Left lung (tissue), 10 donors: ENCODE data around the gene ZNF14. TPM values are rescaled to one million over a fixed set of nuclear protein-coding genes. Genes with fewer than 3 reads are reported as not detected.

Experiments
- ATAC-seq: fragments of 200-7000 bp; cut with Tn5 transposase; one replicate; pipeline ENCODE4 v1.9.1; 2020; ENCODE audit warnings: moderate library complexity
- DNase-seq, 4 donors: peaks; one replicate each; pipeline ENCODE4 v3.0.0-alpha.2; 2013 to 2020
- H3K27ac ChIP-seq, 2 donors: fragments of 200-600 bp; sonication (generic) in 1 of 2; one replicate each; pipeline versions ENCODE4 v1.5.0 to v1.8.0; 2020 to 2021
- H3K27me3 ChIP-seq, 2 donors: fragments of 200-600 bp; sonication (generic) in 1 of 2; one replicate each; pipeline versions ENCODE4 v1.5.0 to v1.8.0; 2020 to 2021
- H3K36me3 ChIP-seq, 2 donors: fragments of 200-600 bp; sonication (generic) in 1 of 2; one replicate each; pipeline versions ENCODE4 v1.5.0 to v1.8.0; 2020 to 2021
- H3K4me1 ChIP-seq, 2 donors: fragments of 200-600 bp; one replicate each; pipeline ENCODE4 v1.8.0; 2021
- H3K4me3 ChIP-seq, 2 donors: fragments of 200-600 bp; sonication (generic) in 1 of 2; one replicate each; pipeline versions ENCODE4 v1.5.0 to v1.8.0; 2020 to 2021; ENCODE audit warnings: mild to moderate bottlenecking in 1 of 2
- H3K9me3 ChIP-seq, 2 donors: fragments of 200-600 bp; sonication (generic) in 1 of 2; one replicate each; pipeline versions ENCODE4 v1.5.0 to v1.8.0; 2020 to 2021
- CTCF ChIP-seq, 2 donors: fragments of 200-600 bp; sonication (generic) in 1 of 2; IDR thresholded peaks; one replicate each; pipeline versions ENCODE4 v1.5.0 to v1.8.0; 2021; ENCODE audit warnings: antibody characterized with exemption in 2 of 2
- intact Hi-C, 2 donors: fragments of 100-400 bp; cut with DNase I; formaldehyde crosslinking; loops; one replicate each; pipeline versions ENCODE4 v1.11.2 to v1.14.2; 2022
- polyA plus RNA-seq, 6 donors: library from polyadenylated mRNA; unstranded; fragments of 120-200 nt; gene quantifications; one replicate each; pipeline ENCODE4 v1.2.1, GENCODE V29; 2013; ENCODE audit not compliant: insufficient read length in 6 of 6
- total RNA-seq, 2 donors: library from RNA; stranded (reverse); fragmentation: NEBNext Ultra II Directional; extraction: Animal tissue kit (Norgen Biotek cat#: 25700); gene quantifications; one replicate each; pipeline ENCODE4 v1.2.1, GENCODE V29; 2021
- donor health status: DM: no; HTN: yes; CAD: no.
- donor health status: DM: no; HTN: no; CAD: no.

The ZNF14 gene
- total and polyA plus RNA-seq, 8 donors: 4.7 to 15.3 (median 12.1) TPM

GRCh38 chr19:19749117-19749907 lies 16.4 kb upstream of the ZNF14 start:
- DNase-seq (peak in 1 of 4 donors; percentile 54), ATAC-seq (no peak)
- no peak overlapping the region for H3K4me3 ChIP-seq
- no peaks in the 10 kb centered on the region for H3K36me3 ChIP-seq
- H3K27me3 ChIP-seq: no peaks in the 10 kb centered on the region
- H3K27ac ChIP-seq: no peak overlapping the region
- H3K4me1 ChIP-seq: no peaks in the 10 kb centered on the region
- TF ChIP-seq CTCF (IDR thresholded peaks at IDR 0.05): no peak
- peaks cover 0 to 48% of the 10 kb centered on the region in 2 donors for H3K9me3 ChIP-seq
- intact Hi-C loops: no loop called here

GRCh38 chr19:19748249-19748938 lies 15.5 kb upstream of the ZNF14 start:
- Histone ChIP-seq H3K36me3 (no peaks in the 10 kb centered on the region), H3K4me1 (no peaks in the 10 kb centered on the region), H3K27me3 (no peaks in the 10 kb centered on the region), H3K9me3 (peaks cover 0 to 54% of the 10 kb centered on the region in 2 donors), H3K4me3 (no peak overlapping the region), H3K27ac (no peak overlapping the region)
- intact Hi-C loops: no loop called here
- ATAC-seq: no peak
- peak in 1 of 4 donors; percentile 42 for DNase-seq
- no peak for TF ChIP-seq CTCF (IDR thresholded peaks at IDR 0.05)

- Histone ChIP-seq H3K27ac (no peak overlapping the region), H3K27me3 (no peaks in the 10 kb centered on the region), H3K4me3 (no peak overlapping the region), H3K36me3 (no peaks in the 10 kb centered on the region), H3K4me1 (no peaks in the 10 kb centered on the region), H3K9me3 (peaks cover 0 to 62% of the 10 kb centered on the region in 2 donors)
- ATAC-seq: no peak
- TF ChIP-seq CTCF (IDR thresholded peaks at IDR 0.05): no peak
- peak in 1 of 4 donors; percentile 48 for DNase-seq
- intact Hi-C loops: no loop called here
These were observed 14.7 kb upstream of the ZNF14 start for GRCh38 chr19:19747357-19748220.

GRCh38 chr19:19746286-19747213 lies 13.6 kb upstream of the ZNF14 start:
- no peak for TF ChIP-seq CTCF (IDR thresholded peaks at IDR 0.05)
- no peak overlapping the region for H3K27ac ChIP-seq
- H3K27me3 ChIP-seq: no peaks in the 10 kb centered on the region
- no peaks in the 10 kb centered on the region for H3K36me3 ChIP-seq
- intact Hi-C loops: no loop called here
- ATAC-seq (no peak), DNase-seq (peak in 1 of 4 donors; percentile 31)
- no peaks in the 10 kb centered on the region for H3K4me1 ChIP-seq
- peaks cover 0 to 65% of the 10 kb centered on the region in 2 donors for H3K9me3 ChIP-seq
- no peak overlapping the region for H3K4me3 ChIP-seq
